Upper lobe of left lung (tissue), 6 donors: Measurements from ENCODE around the gene CTNNBL1. TPM values are rescaled to one million over a fixed set of nuclear protein-coding genes. Genes with fewer than 3 reads are reported as not detected.

Experiments used
- ATAC-seq, 2 donors: fragments of 200-7000 bp; cut with Tn5 transposase; one replicate each; pipeline ENCODE4 v1.9.1; 2022; ENCODE audit warnings: mild to moderate bottlenecking in 2 of 2, moderate library complexity in 2 of 2; ENCODE audit not compliant: low FRiP score in 2 of 2
- DNase-seq, 2 donors: peaks; one replicate each; pipeline ENCODE4 v3.0.0-alpha.2; 2019 to 2020
- H3K27ac ChIP-seq, 4 donors: fragments of 200-600 bp; sonication (generic); one replicate each; pipeline ENCODE4 v1.5.1; 2016 to 2019
- H3K27me3 ChIP-seq, 4 donors: fragments of 200-600 bp; sonication (generic); one replicate each; pipeline ENCODE4 v1.5.1; 2017 to 2019
- H3K36me3 ChIP-seq, 4 donors: fragments of 200-600 bp; sonication (generic); one replicate each; pipeline ENCODE4 v1.5.1; 2016 to 2019
- H3K4me1 ChIP-seq, 4 donors: fragments of 200-600 bp; sonication (generic); one replicate each; pipeline ENCODE4 v1.5.1; 2018 to 2019
- H3K4me3 ChIP-seq, 4 donors: fragments of 200-600 bp; sonication (generic); one replicate each; pipeline ENCODE4 v1.5.1; 2017 to 2019; ENCODE audit warnings: mild to moderate bottlenecking in 2 of 4, moderate library complexity in 1 of 4
- H3K9me3 ChIP-seq, 4 donors: fragments of 200-600 bp; sonication (generic); one replicate each; pipeline ENCODE4 v1.5.1; 2018 to 2019
- EP300 ChIP-seq, 4 donors: sonication (generic); formaldehyde crosslinking; IDR thresholded peaks; one replicate each; pipeline ENCODE4 v1.5.1; 2017; ENCODE audit warnings: antibody characterized with exemption in 4 of 4, control low read depth in 2 of 4
- POLR2A ChIP-seq, 4 donors: fragments of 450-650 bp; IDR thresholded peaks; one replicate each; pipeline ENCODE4 v1.5.1; 2016 to 2017; ENCODE audit warnings: antibody characterized with exemption in 4 of 4, mild to moderate bottlenecking in 2 of 4
- POLR2AphosphoS5 ChIP-seq, 2 donors: sonication (generic); formaldehyde crosslinking; IDR thresholded peaks; one replicate each; pipeline ENCODE4 v1.5.1; 2017; ENCODE audit warnings: antibody characterized with exemption in 2 of 2
- WGBS, 2 donors: methylation state at CpG; one replicate each; pipeline ENCODE4 v1.1.5; 2017 to 2018; 5-methylcytosine and 5-hydroxymethylcytosine counted together
- total RNA-seq, 6 donors: library from RNA; depleted of rRNA in 4 of 6; stranded (reverse); fragments of >200 nt in 4 of 6; gene quantifications; one replicate each; pipeline versions ENCODE4 v1.1.0 to v1.2.1, GENCODE V29; 2016 to 2021
- TF ChIP-seq, protein P1 (sequence below), 6 experiments: fragments of 450-650 bp in 4 of 6; fragments of 200-600 bp in 2 of 6; sonication (generic) in 2 of 6; IDR thresholded peaks; one replicate each; pipeline ENCODE4 v1.5.1; 2016 to 2019; ENCODE audit warnings: antibody characterized with exemption in 6 of 6
- donor health status: DM: no; HTN: no; CAD: no; lungs with moderate emphysema.
- donor health status: DM: no; HTN: yes; CAD: no; lungs with severe emphysema.

CTNNBL1 gene
- total RNA-seq, 6 donors from 2014 or later = 25.1 to 61.0 (median 29.1) TPM

GRCh38 chr20:37777012-37777950 lies 83.5 kb downstream of the CTNNBL1 start:
- 82 to 83% methylated on average over 8 of the region's 8 CpGs for WGBS, 2 donors
- Histone ChIP-seq H3K27me3 (no peaks in the 10 kb centered on the region), H3K4me3 (no peak overlapping the region), H3K4me1 (no peaks in the 10 kb centered on the region), H3K36me3 (peaks cover 0 to 44% (median 3%) of the 10 kb centered on the region in 4 donors), H3K9me3 (no peaks in the 10 kb centered on the region), H3K27ac (no peak overlapping the region)
- TF ChIP-seq POLR2A (IDR thresholded peaks at IDR 0.05) (no peak), EP300 (IDR thresholded peaks at IDR 0.05) (no peak)
- TF ChIP-seq, protein P1, sequence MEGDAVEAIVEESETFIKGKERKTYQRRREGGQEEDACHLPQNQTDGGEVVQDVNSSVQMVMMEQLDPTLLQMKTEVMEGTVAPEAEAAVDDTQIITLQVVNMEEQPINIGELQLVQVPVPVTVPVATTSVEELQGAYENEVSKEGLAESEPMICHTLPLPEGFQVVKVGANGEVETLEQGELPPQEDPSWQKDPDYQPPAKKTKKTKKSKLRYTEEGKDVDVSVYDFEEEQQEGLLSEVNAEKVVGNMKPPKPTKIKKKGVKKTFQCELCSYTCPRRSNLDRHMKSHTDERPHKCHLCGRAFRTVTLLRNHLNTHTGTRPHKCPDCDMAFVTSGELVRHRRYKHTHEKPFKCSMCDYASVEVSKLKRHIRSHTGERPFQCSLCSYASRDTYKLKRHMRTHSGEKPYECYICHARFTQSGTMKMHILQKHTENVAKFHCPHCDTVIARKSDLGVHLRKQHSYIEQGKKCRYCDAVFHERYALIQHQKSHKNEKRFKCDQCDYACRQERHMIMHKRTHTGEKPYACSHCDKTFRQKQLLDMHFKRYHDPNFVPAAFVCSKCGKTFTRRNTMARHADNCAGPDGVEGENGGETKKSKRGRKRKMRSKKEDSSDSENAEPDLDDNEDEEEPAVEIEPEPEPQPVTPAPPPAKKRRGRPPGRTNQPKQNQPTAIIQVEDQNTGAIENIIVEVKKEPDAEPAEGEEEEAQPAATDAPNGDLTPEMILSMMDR (IDR thresholded peaks at IDR 0.05) = no peak
- ATAC-seq (no peak), DNase-seq (no peak)

DNA sequence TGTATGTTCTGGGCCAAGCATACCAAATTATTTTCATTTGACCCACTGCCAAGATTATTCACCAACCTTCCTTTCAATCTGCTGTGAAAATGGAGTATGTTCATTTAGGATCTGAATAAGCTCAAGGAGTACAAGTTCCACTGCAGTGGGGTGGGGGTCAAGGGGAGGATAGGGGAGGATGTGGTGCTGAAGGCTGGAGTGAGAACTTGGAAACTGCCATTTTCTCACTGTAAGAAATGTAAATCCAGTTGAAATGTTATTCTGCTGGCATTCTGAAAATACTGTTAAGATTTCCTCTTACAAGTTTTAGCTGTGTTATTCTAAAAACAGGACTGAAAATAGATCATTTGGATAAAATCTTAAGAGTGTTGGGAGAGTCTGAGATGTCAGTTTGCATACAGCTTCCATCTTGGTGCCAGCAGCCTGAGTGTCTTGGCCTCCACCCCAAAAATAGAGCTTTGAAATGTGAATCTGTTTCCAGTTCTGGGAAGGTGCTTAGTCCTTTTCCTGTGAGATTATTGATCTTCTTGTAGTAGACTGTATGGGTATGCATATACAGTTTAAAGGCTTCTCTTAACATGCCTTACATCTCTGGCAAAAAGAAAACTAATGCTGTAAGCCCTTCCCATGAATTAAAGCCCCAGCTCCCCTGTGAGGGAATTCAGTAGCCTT lies 84.3 kb downstream of the CTNNBL1 start:
- Histone ChIP-seq H3K27me3 (no peaks in the 10 kb centered on the region), H3K36me3 (peaks cover 0 to 44% (median 3%) of the 10 kb centered on the region in 4 donors), H3K9me3 (no peaks in the 10 kb centered on the region), H3K4me1 (no peaks in the 10 kb centered on the region), H3K27ac (no peak overlapping the region), H3K4me3 (no peak overlapping the region)
- ATAC-seq = no peak
- TF ChIP-seq POLR2A (IDR thresholded peaks at IDR 0.05) (no peak), POLR2AphosphoS5 (IDR thresholded peaks at IDR 0.05) (no peak), EP300 (IDR thresholded peaks at IDR 0.05) (no peak)
- TF ChIP-seq, protein P1 (IDR thresholded peaks at IDR 0.05) = no peak
- no peak for DNase-seq

GRCh38 chr20:37781626-37782025 lies 87.8 kb downstream of the CTNNBL1 start:
- 74 to 100% methylated on average over 1 of the region's 1 CpG for WGBS, 2 donors
- no peak overlapping the region for H3K27ac ChIP-seq
- ATAC-seq (no peak), DNase-seq (no peak)
- H3K4me3 ChIP-seq = no peak overlapping the region
- H3K36me3 ChIP-seq = peaks cover 0 to 52% (median 3%) of the 10 kb centered on the region in 4 donors
- no peaks in the 10 kb centered on the region for H3K4me1 ChIP-seq
- TF ChIP-seq POLR2A (IDR thresholded peaks at IDR 0.05) (no peak), POLR2AphosphoS5 (IDR thresholded peaks at IDR 0.05) (no peak), EP300 (IDR thresholded peaks at IDR 0.05) (no peak)
- TF ChIP-seq, protein P1 (IDR thresholded peaks at IDR 0.05) = no peak
- H3K27me3 ChIP-seq = no peaks in the 10 kb centered on the region
- H3K9me3 ChIP-seq = no peaks in the 10 kb centered on the region

GRCh38 chr20:37786043-37786442 lies 92.2 kb downstream of the CTNNBL1 start:
- H3K36me3 ChIP-seq = peaks cover 9 to 58% (median 17%) of the 10 kb centered on the region in 4 donors
- 75 to 86% methylated on average over 1 of the region's 1 CpG for WGBS, 2 donors
- H3K27ac ChIP-seq = no peak overlapping the region
- DNase-seq (no peak), ATAC-seq (no peak)
- no peaks in the 10 kb centered on the region for H3K4me1 ChIP-seq
- H3K27me3 ChIP-seq = no peaks in the 10 kb centered on the region
- H3K4me3 ChIP-seq = no peak overlapping the region
- TF ChIP-seq POLR2AphosphoS5 (IDR thresholded peaks at IDR 0.05) = no peak
- TF ChIP-seq, protein P1 (IDR thresholded peaks at IDR 0.05) = no peak
- no peak for TF ChIP-seq EP300 (IDR thresholded peaks at IDR 0.05)
- no peak for TF ChIP-seq POLR2A (IDR thresholded peaks at IDR 0.05)
- H3K9me3 ChIP-seq = no peaks in the 10 kb centered on the region
